T-helper 22 cell (primary cell): ENCODE data around the gene SLC25A5.

Source experiments
- DNase-seq: peaks from one replicate; pipeline ENCODE4 v3.0.0-alpha.2; 2020; ENCODE audit warnings: low read depth

Gene SLC25A5

GRCh38 chrX:119505945-119506344, 37.7 kb downstream of the SLC25A5 start:
- no peak for DNase-seq

- no peak for DNase-seq
Observed at GRCh38 chrX:119507206-119507605, 39.0 kb downstream of the SLC25A5 start.

- no peak for DNase-seq
Observed at GRCh38 chrX:119512146-119512800, 44.0 kb downstream of the SLC25A5 start.

- peak; percentile 5 for DNase-seq
Observed at GRCh38 chrX:119516157-119516702, 48.0 kb downstream of the SLC25A5 start.

- DNase-seq = no peak
Observed at GRCh38 chrX:119518371-119518770, 50.1 kb downstream of the SLC25A5 start.
